CD4-positive, CD25-positive, alpha-beta regulatory T cell (primary cell): Measurements from ENCODE around the gene MAPK12. TPM values are rescaled to one million over a fixed set of nuclear protein-coding genes. Genes with fewer than 3 reads are reported as not detected.

ENCODE experiments used
- ATAC-seq, 2 donors: fragments of 150-1000 bp; cut with Tn5 transposase; one replicate each; pipeline ENCODE4 v1.10.0; 2021; ENCODE audit warnings: low read depth in 2 of 2, moderate number of reproducible peaks in 2 of 2, moderate library complexity in 1 of 2
- DNase-seq, 3 donors: peaks; one replicate each; pipeline versions ENCODE4 v3.0.0 to v3.0.0-alpha.2; 2012 to 2022; ENCODE audit warnings: mixed read lengths in 1 of 3
- H3K27ac ChIP-seq: one replicate; pipeline ENCODE4 v1.7.0; 2013; ENCODE audit warnings: mild to moderate bottlenecking, low read length; ENCODE audit not compliant: insufficient read depth, poor library complexity, severe bottlenecking
- H3K27me3 ChIP-seq: one replicate; pipeline ENCODE4 v1.7.0; 2013; ENCODE audit warnings: low read length; ENCODE audit not compliant: control insufficient read depth, insufficient read depth
- H3K36me3 ChIP-seq: one replicate; pipeline ENCODE4 v1.7.0; 2013; ENCODE audit warnings: mild to moderate bottlenecking, low read length, moderate library complexity; ENCODE audit not compliant: control insufficient read depth, insufficient read depth
- H3K4me1 ChIP-seq: 2 replicates; pipeline ENCODE4 v1.7.0; 2013; ENCODE audit warnings: mild to moderate bottlenecking, low read length; ENCODE audit not compliant: insufficient read depth, control insufficient read depth, poor library complexity, severe bottlenecking
- H3K4me3 ChIP-seq: one replicate; pipeline ENCODE4 v1.7.0; 2013; ENCODE audit warnings: low read depth, mild to moderate bottlenecking, low read length, moderate library complexity
- H3K9me3 ChIP-seq, 2 experiments: 1 replicate in 1 of 2; 2 replicates in 1 of 2; pipeline ENCODE4 v1.7.0; 2013; ENCODE audit warnings: low read length in 2 of 2, mild to moderate bottlenecking in 1 of 2, moderate library complexity in 1 of 2; ENCODE audit not compliant: control insufficient read depth in 2 of 2
- H3K27ac Mint-ChIP-seq, 3 donors: one replicate each; pipeline ENCODE4 v1.8.0; 2020 to 2022; ENCODE audit warnings: mild to moderate bottlenecking in 3 of 3, mixed read lengths in 3 of 3, moderate library complexity in 2 of 3
- H3K27me3 Mint-ChIP-seq: one replicate; pipeline ENCODE4 v1.8.0; 2022; ENCODE audit warnings: mild to moderate bottlenecking, mixed read lengths
- H3K36me3 Mint-ChIP-seq: one replicate; pipeline ENCODE4 v1.8.0; 2020; ENCODE audit warnings: mixed read lengths
- H3K4me1 Mint-ChIP-seq, 4 donors: one replicate each; pipeline ENCODE4 v1.8.0; 2020 to 2022; ENCODE audit warnings: mixed read lengths in 4 of 4, mild to moderate bottlenecking in 1 of 4
- H3K4me3 Mint-ChIP-seq, 4 donors: one replicate each; pipeline ENCODE4 v1.8.0; 2020 to 2022; ENCODE audit warnings: mild to moderate bottlenecking in 4 of 4, mixed read lengths in 4 of 4, moderate library complexity in 3 of 4
- H3K9me3 Mint-ChIP-seq, 7 donors: one replicate each; pipeline ENCODE4 v1.8.0; 2020 to 2022; ENCODE audit warnings: mixed read lengths in 7 of 7, mild to moderate bottlenecking in 3 of 7, moderate library complexity in 2 of 7
- polyA plus RNA-seq, 4 donors: library from polyadenylated mRNA; unstranded; fragments of 300-500 nt; fragmentation: Illumina TruSeq; gene quantifications; one replicate each; pipeline ENCODE4 v1.2.3, GENCODE V29; 2021
- total RNA-seq: library from RNA; stranded (reverse); gene quantifications from one replicate; pipeline ENCODE4 v1.2.3, GENCODE V29; 2022

The MAPK12 gene
- total and polyA plus RNA-seq, 5 donors from 2014 or later = 0.03 to 2.0 (median 0.05) TPM; not detected in 2

GRCh38 chr22:50245214-50246072 lies 16.0 kb downstream of the MAPK12 start:
- DNase-seq (no peak), ATAC-seq (peak in 1 of 2 donors; percentile 38)
- peaks cover 3% of the 10 kb centered on the region for H3K36me3 Mint-ChIP-seq
- H3K4me3 ChIP-seq = peak overlapping the region; percentile 87
- H3K9me3 ChIP-seq = no peaks in the 10 kb centered on the region
- no peaks in the 10 kb centered on the region for H3K9me3 Mint-ChIP-seq
- peak overlapping the region; percentile 96 for H3K27ac ChIP-seq
- no peaks in the 10 kb centered on the region for H3K27me3 ChIP-seq
- H3K4me3 Mint-ChIP-seq = peak overlapping the region; percentile 91 to 100 (median 98)
- H3K4me1 ChIP-seq = peaks cover 78% of the 10 kb centered on the region
- peaks cover 10 to 55% (median 30%) of the 10 kb centered on the region in 4 donors for H3K4me1 Mint-ChIP-seq
- peak overlapping the region; percentile 93 to 100 (median 100) for H3K27ac Mint-ChIP-seq
- H3K27me3 Mint-ChIP-seq = no peaks in the 10 kb centered on the region
- H3K36me3 ChIP-seq = peaks cover 3% of the 10 kb centered on the region

GRCh38 chr22:50244420-50245213 lies 16.9 kb downstream of the MAPK12 start, which contains the start of gene TUBGCP6:
TUBGCP6 (minus strand) TSS chr22:50245023; CDS start chr22:50244459, 564 bp downstream.
- peaks cover 10% of the 10 kb centered on the region for H3K36me3 ChIP-seq
- peak within 1 kb of the TSS; percentile 96 for H3K27ac ChIP-seq
- no peaks in the 10 kb centered on the region for H3K9me3 ChIP-seq
- ATAC-seq (peak; percentile 81 to 86), DNase-seq (peak; percentile 91 to 96 (median 92))
- peak within 1 kb of the TSS; percentile 93 to 100 (median 100) for H3K27ac Mint-ChIP-seq
- peaks cover 10 to 58% (median 31%) of the 10 kb centered on the region in 4 donors for H3K4me1 Mint-ChIP-seq
- H3K36me3 Mint-ChIP-seq = peaks cover 3% of the 10 kb centered on the region
- no peaks in the 10 kb centered on the region for H3K9me3 Mint-ChIP-seq
- peak within 1 kb of the TSS; percentile 87 for H3K4me3 ChIP-seq
- H3K27me3 ChIP-seq = no peaks in the 10 kb centered on the region
- peaks cover 70% of the 10 kb centered on the region for H3K4me1 ChIP-seq
- peak within 1 kb of the TSS; percentile 91 to 100 (median 98) for H3K4me3 Mint-ChIP-seq
- H3K27me3 Mint-ChIP-seq = no peaks in the 10 kb centered on the region

GRCh38 chr22:50243685-50244419 lies 17.6 kb downstream of the MAPK12 start:
- peaks cover 65% of the 10 kb centered on the region for H3K4me1 ChIP-seq
- no peaks in the 10 kb centered on the region for H3K9me3 Mint-ChIP-seq
- ATAC-seq (peak; percentile 36 to 51), DNase-seq (no peak)
- H3K27ac ChIP-seq = peak overlapping the region; percentile 96
- no peaks in the 10 kb centered on the region for H3K27me3 ChIP-seq
- peak overlapping the region; percentile 87 for H3K4me3 ChIP-seq
- H3K27me3 Mint-ChIP-seq = no peaks in the 10 kb centered on the region
- peaks cover 3% of the 10 kb centered on the region for H3K36me3 Mint-ChIP-seq
- H3K27ac Mint-ChIP-seq = peak overlapping the region; percentile 93 to 100 (median 96)
- H3K9me3 ChIP-seq = no peaks in the 10 kb centered on the region
- H3K4me3 Mint-ChIP-seq = peak overlapping the region; percentile 91 to 100 (median 98)
- peaks cover 10 to 59% (median 31%) of the 10 kb centered on the region in 4 donors for H3K4me1 Mint-ChIP-seq
- H3K36me3 ChIP-seq = peaks cover 15% of the 10 kb centered on the region

- Histone ChIP-seq H3K27ac (no peak overlapping the region), H3K9me3 (no peaks in the 10 kb centered on the region), H3K27me3 (no peaks in the 10 kb centered on the region), H3K36me3 (peaks cover 17% of the 10 kb centered on the region), H3K4me3 (peak overlapping the region; percentile 77), H3K4me1 (peaks cover 52% of the 10 kb centered on the region)
- peaks cover 3% of the 10 kb centered on the region for H3K36me3 Mint-ChIP-seq
- ATAC-seq = no peak
- no peak for DNase-seq
- peaks cover 10 to 64% (median 30%) of the 10 kb centered on the region in 4 donors for H3K4me1 Mint-ChIP-seq
- H3K4me3 Mint-ChIP-seq = peak overlapping the region; percentile 91 to 100 (median 98)
- H3K9me3 Mint-ChIP-seq = no peaks in the 10 kb centered on the region
- H3K27me3 Mint-ChIP-seq = no peaks in the 10 kb centered on the region
- H3K27ac Mint-ChIP-seq = peak overlapping the region in 2 of 3 donors; percentile 69 to 93
Measured at GRCh38 chr22:50242406-50242949, 19.0 kb downstream of the MAPK12 start.

GRCh38 chr22:50238755-50239154 lies 22.7 kb downstream of the MAPK12 start:
- DNase-seq (no peak), ATAC-seq (no peak)
- no peaks in the 10 kb centered on the region for H3K27me3 Mint-ChIP-seq
- no peak overlapping the region for H3K27ac ChIP-seq
- H3K9me3 Mint-ChIP-seq = no peaks in the 10 kb centered on the region
- H3K27ac Mint-ChIP-seq = no peak overlapping the region
- H3K4me3 Mint-ChIP-seq = peak overlapping the region in 1 of 4 donors; percentile 54
- peaks cover 3% of the 10 kb centered on the region for H3K36me3 Mint-ChIP-seq
- H3K4me1 Mint-ChIP-seq = peaks cover 10 to 63% (median 24%) of the 10 kb centered on the region in 4 donors
- H3K9me3 ChIP-seq = no peaks in the 10 kb centered on the region
- no peak overlapping the region for H3K4me3 ChIP-seq
- H3K36me3 ChIP-seq = peaks cover 26% of the 10 kb centered on the region
- no peaks in the 10 kb centered on the region for H3K27me3 ChIP-seq
- peaks cover 31% of the 10 kb centered on the region for H3K4me1 ChIP-seq

- no peak overlapping the region for H3K27ac ChIP-seq
- no peaks in the 10 kb centered on the region for H3K9me3 Mint-ChIP-seq
- peaks cover 12% of the 10 kb centered on the region for H3K4me1 ChIP-seq
- H3K9me3 ChIP-seq = no peaks in the 10 kb centered on the region
- no peak overlapping the region for H3K27ac Mint-ChIP-seq
- no peaks in the 10 kb centered on the region for H3K27me3 ChIP-seq
- no peak overlapping the region for H3K4me3 Mint-ChIP-seq
- ATAC-seq (no peak), DNase-seq (peak in 1 of 3 donors; percentile 42)
- H3K27me3 Mint-ChIP-seq = no peaks in the 10 kb centered on the region
- peaks cover 7% of the 10 kb centered on the region for H3K36me3 Mint-ChIP-seq
- no peak overlapping the region for H3K4me3 ChIP-seq
- H3K36me3 ChIP-seq = peaks cover 39% of the 10 kb centered on the region
- H3K4me1 Mint-ChIP-seq = peaks cover 6 to 49% (median 17%) of the 10 kb centered on the region in 4 donors
Measured at GRCh38 chr22:50236731-50237409, 24.6 kb downstream of the MAPK12 start.
